Activated CD8-positive, alpha-beta memory T cell treated with anti-CD3 and anti-CD28 coated beads, Interleukin-2, amount 50 U/mL, for 1 hour (primary cell): ENCODE data around the gene CEP83.
A peak's percentile ranks its signal among the peaks of the same experiment; 100 is the strongest.

Experiments used
- DNase-seq: peaks from one replicate; pipeline ENCODE4 v3.0.0-alpha.2; 2020; ENCODE audit errors: extremely low read depth

Gene CEP83

DNA sequence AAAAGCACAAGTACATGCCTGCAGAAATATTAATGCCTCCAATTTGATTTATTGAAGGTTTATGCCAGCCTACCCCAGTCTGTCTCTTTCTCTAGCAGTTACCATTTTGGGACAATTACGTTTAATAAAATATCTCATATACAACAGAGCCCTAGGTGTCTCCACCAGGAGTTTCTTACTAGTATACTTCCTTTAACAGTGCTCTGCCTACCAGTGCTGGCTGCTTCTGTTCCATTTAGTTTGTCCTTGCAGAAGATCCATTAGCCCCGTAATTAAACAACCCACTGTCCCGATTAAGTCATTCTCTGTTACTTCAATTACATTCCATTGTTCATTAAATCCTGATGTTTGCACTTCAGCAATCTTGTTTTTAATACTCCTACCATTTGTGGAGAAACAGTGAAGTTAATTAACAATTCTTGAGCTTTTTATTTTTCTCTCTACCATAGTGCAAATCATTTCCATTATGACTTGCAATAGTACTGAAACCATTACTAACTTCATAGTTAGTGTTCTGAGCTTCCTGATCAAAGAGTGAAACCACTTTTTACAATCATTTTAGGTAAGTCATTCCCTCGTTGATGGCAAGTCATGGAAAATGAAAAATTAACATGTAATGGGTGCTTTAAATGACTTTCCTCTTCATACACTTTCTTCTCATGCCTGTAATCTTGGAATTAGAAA lies 190.2 kb downstream of the CEP83 start:
- DNase-seq = no peak

GRCh38 chr12:94267921-94268471 lies 191.7 kb downstream of the CEP83 start:
- no peak for DNase-seq

- DNase-seq = no peak
Measured at GRCh38 chr12:94267537-94267872, 192.2 kb downstream of the CEP83 start.

DNA sequence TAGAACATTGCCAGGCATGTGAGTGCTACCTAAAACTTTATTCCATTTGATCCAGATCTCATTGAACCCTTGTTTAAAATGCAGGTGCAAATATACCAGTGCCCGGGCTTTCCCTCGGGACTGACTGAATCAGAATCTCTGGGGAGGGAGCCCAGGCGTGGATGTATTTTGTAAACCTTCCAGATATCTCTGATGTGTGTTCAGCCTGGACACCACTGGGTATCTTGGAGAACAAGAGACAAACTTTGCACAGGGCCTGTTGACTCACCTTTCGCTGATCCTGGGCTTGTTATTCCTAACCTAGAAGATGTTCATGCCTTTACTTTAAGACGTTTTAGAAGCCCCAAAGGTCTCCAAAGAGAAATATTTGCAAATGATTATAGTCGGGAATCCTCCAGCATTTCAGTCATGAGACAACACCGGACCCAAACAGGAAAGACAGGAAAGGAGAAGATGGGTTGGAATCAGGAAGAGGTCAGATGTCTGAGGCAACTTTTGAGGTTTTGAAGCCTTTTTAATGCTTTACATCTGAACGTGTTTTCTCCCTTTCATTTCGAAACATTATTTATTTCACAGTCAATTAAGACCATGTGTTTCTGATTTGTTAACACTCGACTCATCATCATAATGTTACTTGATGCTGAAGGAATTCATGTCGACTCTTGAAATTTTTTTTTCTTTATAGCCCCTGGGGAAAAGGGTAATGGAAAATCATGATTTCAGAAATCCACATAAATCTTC lies 192.7 kb downstream of the CEP83 start:
- DNase-seq = no peak

DNA sequence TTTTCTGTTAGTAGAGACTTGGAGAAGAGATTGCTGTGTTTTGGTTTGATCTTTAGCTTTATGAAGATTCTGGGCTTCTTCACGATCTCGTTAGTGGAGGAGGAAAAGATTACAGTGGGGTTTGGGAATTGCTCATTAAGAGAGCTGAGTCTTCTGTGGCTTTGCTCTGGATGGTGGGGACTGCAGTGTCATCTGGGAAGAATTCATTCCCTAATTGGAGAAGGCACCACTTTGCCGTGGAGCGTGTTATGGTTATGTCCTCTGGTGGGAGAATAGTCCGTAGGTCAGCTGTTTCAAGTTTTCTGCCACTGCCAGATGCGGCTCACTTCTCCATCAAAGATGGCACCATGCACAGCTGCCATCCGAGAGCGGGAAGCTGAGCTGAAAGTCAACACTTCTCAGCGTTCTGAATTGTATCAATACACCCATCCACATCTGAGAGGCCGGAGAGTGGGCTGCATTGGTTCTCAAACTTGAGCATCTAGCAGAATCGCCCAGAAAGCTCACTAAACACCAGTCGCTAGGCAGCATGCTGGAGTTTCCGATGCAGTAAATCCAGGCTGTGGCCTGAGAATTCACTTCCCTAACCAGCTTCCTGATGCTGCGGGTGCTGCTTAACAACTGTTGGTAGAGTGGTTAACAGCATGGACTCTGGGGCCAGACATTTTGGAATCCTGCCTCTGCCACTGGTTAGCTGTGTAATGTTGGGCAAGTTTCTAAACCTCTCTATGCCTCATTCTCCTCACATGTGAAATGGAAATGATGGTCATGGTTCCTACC lies 193.5 kb downstream of the CEP83 start:
- no peak for DNase-seq

DNA sequence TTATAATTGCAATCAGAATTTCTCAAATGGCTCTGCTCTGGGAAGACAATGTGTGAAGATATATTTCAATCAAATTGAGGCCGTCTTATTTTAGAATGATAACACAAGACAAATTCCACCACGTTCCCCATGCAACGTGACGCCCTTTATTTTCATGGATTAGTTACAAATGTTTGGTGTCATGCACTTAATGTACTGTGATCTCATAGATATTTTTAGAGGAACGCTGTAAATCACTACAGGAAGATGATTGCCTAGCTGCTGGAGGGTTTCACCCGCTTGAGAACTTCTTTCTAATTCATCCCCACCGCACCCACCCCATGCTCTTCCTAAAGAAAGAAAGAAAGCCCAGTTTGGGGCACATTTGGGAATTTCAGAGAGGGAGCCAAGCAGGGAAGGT lies 194.1 kb downstream of the CEP83 start:
- DNase-seq = no peak

GRCh38 chr12:94264736-94265485 lies 194.8 kb downstream of the CEP83 start:
- no peak for DNase-seq

DNA sequence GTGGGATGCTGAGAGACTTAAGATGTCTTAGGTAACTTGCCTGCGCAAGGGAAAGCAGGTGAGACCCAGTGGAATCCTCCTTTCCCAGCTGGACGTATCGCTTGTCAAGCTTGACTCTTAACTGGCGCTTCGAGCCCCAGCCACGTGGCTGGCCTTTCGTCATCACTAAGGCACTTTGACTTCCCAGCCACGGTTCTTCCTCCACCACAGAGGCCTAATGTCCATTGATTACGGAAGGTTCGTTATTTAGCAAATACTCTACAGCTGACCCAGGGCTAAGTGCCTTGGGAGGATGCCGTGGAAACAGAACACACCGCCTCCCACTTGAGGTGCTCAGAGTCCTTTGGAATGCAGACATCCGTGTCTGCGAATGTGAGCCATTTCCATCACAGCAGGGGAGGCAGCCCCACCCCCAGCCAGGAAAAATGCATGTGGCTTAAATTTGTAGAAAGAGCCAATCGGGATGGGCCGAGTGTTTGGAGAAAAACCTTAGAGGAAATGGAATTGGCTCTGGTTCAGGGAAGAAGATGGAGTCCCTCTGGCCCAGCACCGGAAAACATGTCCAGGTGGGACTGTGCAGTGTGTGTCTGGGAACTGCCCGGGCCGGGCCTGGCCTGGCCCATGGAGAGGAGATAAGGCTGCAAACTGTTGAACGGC lies 195.6 kb downstream of the CEP83 start:
- DNase-seq = no peak

DNA sequence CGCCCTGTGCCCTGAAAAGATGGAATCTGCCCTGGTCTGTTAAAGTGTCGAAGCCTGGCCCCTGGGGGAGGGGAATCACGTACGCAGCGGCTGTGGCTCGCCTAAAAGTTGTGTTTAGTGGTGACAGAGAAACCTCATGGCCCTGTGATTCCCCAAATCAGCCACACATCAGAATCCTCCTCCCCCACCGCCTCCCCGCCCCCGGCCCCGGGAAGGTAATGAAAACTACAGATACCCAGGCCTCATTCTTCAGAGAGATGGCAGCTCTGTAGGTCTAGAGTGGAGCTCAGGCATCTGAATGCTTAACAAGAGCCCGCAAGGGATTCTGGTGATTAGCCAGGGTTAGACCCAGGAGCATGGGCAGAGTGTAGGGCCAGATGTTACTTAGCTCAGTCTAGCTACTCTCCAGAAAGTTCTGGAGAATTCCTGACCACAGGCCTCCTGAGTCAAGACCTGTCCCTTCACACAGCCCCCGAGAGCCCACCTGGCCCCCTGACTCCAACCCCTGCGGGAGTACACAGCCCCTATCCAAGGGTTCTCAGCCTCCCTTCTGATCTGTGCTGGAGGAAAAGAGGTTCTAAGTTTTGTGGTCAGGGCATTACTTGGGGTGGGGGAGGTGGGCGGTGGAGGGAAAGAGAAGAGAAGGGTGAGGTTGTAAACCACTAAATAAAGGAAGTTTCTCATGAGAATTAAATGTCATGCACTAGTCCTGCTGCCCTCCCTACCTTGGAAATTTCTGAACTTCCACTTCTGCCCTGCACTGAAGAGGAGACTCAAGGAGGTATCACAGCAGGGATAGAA lies 196.5 kb downstream of the CEP83 start:
- no peak for DNase-seq

GRCh38 chr12:94262228-94263010 lies 197.2 kb downstream of the CEP83 start:
- peak; percentile 28 for DNase-seq

DNA sequence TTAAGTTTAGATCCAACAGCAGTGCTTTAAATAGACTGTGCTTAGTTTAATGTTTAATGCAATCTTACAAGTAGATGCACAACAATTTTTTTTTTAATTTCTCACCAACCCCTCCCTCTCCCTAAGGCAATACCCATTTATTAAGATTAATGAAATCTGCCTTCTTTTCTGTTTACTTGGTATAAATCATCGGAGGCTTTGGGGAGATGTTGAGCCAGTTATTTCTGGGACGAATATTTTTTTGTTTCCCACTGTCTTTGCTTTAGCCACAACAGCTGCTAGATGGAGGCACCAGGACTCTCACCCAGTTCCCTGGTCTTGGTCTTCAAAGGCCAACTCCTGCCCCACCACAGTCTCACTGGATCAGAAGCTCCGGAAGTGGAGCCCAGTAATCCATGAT lies 197.9 kb downstream of the CEP83 start:
- DNase-seq = no peak

GRCh38 chr12:94261119-94261518 lies 198.5 kb downstream of the CEP83 start:
- DNase-seq = no peak

DNA sequence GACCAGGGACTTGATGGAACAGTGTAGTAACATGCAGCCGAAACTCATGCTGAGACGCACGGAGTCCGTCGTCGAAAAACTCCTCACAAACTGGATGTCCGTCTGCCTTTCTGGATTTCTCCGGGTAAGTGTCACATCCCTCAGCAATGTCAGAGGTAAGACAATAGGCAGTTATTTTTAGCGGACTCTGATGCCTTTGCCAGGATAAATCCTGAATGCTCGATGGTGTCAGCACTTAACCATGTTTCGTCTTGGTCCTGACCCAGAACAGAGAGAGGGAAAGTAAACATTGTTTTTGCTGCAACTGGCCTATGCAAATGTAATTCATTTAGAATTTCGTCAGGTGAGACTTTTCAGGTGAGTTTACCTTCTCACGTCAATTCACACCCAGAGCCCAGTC lies 198.9 kb downstream of the CEP83 start:
- DNase-seq = no peak

DNA sequence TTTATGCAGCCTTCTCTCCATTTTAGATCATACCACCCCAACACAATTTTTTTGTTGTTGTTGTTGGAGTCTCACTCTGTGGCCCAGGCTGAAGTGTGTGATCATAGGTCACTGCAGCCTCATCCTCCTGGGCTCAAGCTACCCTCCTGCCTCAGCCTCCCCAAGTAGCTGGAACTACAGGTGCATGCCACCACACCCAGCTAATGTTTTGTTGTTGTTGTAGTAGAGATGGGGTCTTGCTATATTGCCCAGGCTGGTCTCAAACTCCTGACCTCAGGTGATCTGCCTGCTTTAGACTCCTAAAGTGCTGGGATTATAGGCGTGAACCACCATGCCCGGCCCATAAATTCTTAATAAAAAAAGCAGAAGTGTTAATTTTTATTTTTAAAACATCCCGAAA lies 199.7 kb downstream of the CEP83 start:
- DNase-seq = no peak

GRCh38 chr12:94258593-94258992 lies 201.1 kb downstream of the CEP83 start:
- DNase-seq = no peak
